8988T (cell line): Measurements from ENCODE around the gene COTL1.
"Not testable (repeated sequence)": the region's sequence is repeated elsewhere in the genome, so short reads cannot be mapped to it uniquely, and the experiment has no call there.

Experiments used
- DNase-seq: peaks from one replicate; pipeline ENCODE4 v3.0.0; 2011

The COTL1 gene

DNA sequence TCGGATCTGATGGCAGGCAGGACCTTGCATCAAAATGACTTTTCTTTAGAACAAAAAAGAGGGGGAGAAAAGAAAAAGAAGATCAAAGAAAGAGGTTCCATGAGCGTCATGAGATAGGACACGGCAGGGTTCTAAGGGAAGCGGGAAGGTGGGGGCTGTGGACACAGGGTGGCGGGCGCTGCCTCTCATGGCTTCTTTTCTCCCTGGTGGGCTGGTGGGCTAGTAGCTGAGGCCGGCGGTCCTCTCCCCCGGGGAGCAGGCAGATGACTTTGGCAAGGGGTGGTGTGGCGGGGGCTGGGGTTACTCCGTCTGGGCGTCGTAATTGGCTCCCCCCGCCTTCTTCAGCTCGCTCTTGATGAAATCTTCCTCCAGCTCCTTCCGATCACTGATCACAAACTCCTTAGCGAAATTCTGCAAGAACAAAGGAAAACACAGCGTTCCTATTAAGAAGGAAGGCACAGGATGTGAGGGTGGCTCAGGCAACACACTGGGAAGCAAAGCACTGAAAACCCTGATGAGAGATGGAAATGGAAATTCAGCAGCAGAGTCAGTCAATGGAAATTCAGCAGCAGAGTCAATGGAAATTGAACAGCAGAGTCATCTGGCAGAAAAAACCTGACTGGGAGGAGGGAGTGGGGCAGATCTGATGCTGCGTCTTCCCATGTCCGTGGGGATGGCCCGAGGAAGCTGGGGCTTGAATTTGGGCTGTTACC lies 51.2 kb downstream of the COTL1 start:
- no peak for DNase-seq

DNA sequence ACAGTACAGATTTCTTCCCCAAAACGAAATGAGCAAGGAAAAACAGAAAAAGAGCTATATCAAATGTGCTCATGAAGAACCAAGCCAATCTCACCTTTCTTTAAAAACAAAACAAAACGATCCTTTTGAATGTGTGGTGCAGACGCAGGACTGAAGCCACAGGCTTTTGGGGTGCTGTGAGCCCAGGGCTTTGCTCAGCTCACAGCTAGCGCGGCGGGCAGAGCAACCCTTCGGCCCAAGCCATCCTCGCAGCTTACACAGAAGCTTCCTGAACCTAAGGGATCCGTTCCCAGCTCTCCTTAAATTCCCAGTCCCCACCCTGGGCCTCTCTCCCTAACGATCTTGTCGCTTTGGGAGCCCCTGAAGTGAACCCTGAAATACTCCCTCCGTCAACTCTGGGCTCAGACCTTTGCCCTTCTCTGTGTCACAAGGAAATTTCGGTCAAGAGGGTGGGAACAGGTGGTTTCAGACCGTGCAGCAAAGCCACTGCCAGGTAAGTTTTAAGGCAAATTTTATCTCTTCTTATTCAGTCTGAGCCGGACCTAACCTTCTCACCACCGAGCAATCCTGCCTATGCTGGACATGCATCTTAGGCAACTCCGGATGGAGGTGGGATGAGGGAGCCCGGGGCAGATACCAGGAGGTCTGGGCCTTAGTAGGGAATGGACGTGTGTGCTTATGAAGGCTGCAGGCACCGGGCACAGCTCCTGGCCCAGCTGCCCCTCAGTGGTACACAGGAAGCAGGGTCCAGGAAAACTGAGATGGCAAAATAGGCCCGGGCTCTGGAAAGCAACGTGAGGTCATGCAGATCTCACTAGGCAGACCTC lies 52.0 kb downstream of the COTL1 start:
- DNase-seq = no peak

DNA sequence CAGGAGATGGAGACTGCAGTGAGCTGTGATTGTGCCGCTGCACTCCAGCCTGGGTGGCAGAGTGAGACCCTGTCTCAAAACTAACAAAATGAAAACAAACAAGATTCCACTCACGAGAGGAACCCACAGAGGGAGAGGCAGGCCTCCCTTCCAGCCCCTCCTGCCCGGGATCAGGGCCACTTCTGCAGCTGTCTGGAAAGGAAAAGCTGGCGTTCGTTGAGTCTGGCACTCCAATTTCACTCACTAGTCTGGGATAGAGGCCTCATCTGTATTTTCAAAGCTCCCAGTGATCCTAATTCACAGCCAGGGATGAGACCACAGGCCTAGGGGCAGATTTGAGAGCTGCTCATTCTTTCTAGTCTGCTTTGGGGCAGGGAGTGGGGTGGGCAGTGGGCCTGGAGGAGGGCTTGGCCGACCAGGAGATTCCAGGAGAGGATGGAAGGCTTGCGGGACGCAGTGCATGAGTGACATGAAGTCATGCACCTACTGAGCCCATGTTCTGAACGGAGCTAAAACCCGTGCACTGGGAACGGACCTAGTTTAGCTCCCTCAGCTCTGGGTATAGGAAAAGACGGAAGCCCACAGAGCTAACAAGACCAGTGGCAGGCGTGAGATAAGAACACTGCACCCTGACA lies 54.0 kb downstream of the COTL1 start:
- DNase-seq = no peak

DNA sequence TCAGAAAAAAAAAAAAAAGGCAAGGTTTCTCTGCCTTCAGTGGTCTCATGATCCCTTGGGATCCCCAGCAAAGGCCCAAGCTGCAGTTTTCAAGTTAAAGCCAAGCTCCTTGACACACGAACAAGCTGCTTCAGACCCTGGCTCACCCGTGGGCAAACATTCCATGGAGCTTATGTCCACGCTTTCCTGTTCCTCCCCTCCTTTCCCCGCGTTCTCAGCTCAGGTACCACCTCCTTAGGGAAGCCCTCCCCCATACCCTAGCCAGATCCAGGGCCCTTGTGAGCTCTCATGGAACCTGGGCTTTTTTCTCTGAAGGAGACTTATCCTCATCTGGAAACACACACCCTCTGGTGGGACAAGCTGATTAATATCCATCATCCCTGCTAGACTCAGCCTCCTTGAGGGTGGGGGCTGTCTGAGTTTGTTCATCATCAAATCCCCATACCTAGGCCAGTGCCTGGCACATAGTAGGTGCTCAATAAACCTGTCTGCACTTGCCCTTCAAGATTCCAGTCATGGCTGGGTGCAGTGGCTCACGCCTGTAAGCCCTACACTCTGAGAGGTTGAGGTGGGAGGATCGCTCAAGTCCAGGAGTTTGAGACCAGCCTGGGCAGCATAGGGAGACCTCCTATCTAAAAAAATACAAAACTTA lies 54.7 kb downstream of the COTL1 start:
- DNase-seq = no peak

DNA sequence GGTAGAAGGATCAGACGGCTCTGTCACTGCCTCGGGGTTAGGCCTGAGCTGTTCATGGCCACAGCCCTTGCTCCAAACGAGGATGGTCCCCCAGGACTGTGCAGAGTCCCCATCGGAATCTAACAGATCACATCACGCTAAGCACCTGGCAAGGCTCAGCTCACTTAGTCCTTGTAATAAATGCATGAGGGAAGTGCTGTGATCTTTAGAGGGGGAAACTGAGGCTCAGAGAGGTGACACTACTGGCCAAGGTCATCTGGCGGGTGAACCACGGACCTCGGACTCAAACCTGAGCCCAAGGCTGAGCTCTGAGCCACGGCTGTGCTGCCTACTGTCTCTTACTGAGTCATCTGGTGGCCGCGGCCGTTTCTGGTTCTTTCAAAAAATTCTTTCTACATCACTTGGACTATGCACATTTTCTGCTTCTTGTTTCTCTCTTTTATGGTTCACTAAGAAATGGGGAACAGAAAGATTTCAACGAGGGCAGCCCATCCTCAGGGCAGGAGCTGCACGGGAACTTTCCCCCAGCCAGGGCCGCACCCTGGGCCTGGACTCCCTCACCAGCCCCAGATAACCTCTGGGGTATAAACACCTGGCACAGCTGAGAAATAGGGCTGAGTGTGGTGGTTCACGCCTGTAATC lies 55.6 kb downstream of the COTL1 start:
- no peak for DNase-seq

DNA sequence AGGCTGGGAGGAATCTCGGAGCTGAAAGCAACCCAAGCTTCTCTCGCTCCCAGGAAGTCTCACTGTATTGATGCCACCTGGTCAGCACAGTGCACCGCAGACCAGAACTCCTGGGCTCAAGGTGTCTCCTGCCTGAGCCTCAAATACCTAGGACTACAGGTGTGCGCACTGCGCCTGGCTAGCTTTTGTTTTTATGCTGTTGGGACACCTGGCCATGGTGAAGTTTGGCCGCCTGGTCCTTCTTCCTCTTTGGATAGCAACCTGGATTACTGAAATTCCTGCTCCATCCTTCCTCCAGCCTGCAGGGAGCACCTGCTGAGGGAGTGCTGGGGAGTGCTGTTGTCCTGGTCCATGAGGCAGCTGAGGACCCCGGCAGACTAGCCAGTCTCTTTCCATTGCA lies 56.6 kb downstream of the COTL1 start:
- DNase-seq = no peak

DNA sequence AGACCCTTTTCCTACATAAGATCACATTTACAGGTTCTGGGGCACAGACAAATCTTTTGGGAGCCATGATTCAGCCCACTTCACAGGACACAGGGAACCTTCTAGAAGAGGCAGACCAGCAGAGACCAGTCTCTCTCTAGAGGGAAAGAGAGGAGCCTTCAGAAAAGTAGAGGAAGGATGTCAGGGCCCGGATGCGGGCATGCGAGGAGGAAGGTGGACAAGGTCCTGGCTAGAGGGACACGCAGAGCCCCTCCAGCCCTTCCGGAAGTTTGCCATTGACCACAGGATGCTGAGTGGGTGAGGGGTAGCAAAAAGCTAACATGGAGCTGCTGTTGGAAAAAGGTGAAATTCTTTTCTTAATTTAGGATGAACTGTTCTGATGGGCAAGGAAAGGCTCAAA lies 57.6 kb downstream of the COTL1 start:
- no peak for DNase-seq

DNA sequence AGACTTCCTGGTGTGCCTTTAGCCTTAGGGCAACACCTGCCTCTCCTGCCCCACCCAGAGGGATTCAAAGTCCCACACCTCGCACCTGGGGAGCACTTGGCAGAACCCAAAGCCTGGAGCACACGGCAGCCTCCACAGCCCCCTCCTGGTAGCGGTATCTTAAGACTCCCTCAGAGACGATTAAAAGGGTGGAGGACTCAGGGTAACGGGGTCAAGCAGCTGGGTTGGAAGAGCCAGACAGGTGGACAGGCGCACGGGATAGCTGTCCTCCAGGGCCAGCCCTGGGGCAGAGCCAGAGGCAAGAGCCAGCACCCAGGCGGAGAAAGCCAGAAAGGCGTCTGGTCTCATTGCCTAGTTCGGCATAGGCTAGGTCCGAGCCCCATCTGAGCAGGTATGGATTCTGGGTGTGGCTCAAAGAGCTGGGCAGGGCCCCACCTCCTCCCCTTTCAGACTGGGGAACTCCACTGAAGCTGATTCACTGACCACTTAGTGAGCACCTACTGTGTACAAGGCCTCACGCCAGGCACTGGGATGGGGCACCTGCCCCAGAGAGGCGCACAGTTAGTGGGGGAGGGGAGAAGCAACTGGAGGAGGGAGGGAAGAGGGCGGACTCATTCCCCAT lies 58.5 kb downstream of the COTL1 start:
- no peak for DNase-seq

DNA sequence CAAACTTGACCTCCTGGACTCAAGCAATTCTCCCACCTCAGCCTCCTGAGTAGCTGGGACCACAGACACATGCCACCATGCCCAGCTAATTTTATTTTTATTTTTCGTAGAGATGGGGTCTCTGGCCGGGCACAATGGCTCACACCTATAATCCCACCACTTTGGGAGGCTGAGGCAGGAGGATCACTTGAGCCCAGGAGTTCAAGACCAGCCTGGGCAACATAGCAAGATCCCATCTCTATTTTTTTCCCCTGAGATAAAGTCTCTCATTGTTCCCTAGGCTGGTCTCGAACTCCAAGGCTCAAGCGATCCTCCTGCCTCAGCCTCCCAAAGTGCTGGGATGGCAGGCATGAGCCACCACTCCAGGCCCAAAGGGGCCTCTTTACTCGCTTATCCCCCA lies 59.0 kb downstream of the COTL1 start:
- DNase-seq = not testable (repeated sequence)

DNA sequence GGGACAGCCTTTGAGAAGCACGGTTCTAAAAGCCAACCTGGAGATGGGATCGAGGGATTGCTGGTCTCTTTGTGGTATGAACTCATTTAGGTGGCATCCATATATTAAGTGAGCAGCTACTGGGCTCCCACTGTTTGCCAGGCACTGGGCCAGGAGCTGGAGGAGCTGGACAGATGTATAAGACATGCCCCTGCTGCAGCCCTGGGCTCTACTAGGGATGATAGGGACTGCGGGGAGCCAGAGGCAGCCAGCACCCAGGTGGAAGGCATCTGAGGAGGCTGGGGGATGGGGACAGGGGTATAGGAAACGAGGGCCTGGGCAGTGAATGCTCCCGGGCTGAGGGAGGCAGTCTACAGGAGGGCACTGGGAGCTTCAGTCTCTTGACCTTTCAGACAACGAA lies 60.4 kb downstream of the COTL1 start:
- DNase-seq = no peak

DNA sequence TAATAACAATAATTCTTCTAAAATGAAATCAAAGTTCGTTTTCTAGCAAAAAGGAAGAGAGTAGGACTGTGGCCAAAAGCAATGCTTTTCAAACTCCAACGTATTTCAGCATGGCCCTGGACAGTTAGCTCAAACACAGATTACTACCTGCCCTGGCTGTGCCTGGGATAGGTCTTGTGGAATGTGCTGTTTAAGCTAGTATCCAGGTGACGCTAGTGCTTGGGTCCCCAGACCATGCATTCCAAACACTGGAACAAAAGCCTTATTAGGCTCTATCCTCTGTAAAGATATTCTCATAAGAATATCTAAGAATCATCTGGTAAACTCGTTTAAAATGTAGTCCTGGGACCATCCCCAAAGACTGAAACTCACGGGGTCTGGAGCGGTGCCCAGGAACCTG lies 60.8 kb downstream of the COTL1 start:
- DNase-seq = no peak

DNA sequence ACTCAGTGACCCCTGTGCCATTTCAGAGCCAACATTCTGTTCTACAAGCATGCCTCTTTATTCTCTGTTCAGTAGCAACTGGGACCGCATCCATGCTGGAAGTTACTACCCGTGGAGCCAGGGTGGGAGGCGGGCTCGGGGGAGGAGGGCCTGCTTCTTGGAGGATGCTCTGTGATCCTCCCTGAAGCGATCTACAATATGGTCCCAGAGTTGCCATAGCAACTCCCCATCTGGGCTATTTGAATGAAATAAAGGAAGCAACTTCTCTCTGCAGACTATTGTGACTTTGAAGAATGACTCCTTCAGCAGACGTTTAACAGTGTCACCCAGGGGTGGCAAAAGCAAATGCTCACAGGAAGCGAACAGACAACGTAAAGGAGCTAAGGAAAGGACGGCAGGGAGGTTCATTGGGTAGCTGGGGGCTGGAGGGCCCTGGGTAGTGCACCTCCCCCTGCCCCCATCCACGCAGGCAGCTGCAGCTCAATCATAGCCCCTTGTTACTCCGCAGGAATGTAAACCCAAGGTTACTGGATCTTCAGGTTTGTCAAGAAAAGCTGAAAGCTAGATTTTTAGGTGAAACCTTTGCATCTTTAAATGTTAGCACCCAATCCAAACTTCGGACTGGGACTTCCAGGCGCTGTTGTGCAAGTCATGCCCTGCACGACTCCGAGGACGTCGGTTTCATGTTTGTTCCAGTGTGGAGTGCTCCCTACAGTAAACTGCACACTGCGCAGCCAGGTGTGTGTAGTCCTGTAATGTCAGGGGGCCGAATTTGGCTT lies 62.3 kb downstream of the COTL1 start:
- no peak for DNase-seq

DNA sequence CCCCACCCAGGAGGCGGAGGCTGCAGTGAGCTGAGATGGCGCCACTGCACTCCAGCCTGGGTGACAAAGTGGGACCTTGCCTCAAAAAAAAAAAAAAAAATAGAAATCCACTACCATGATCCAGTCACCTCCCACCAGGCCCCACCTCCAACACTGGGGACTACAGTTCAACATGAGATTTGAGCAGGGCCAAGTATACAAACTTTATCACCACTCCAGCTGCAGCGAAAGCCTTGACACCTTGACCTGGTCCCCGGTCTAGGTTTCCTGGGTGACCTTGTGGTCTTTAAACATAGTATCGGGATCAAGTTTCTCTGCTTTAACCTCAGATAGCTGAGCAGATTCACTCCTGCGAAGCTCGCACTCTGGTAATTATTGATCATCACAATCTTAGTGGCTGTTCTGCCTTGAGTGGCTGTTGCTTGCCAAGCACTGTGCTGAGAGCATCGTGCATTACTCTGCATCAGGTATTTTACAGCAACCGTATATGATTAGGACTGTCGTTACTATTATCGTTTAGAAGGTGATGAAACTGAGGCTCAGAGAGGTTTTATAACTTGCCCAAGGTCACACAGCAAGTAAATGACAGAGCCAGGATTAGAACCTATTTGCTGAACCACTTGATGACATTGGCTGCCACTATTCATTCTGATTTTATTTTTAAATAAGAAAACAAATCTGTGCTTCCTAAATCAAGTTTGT lies 63.1 kb downstream of the COTL1 start:
- DNase-seq = no peak

DNA sequence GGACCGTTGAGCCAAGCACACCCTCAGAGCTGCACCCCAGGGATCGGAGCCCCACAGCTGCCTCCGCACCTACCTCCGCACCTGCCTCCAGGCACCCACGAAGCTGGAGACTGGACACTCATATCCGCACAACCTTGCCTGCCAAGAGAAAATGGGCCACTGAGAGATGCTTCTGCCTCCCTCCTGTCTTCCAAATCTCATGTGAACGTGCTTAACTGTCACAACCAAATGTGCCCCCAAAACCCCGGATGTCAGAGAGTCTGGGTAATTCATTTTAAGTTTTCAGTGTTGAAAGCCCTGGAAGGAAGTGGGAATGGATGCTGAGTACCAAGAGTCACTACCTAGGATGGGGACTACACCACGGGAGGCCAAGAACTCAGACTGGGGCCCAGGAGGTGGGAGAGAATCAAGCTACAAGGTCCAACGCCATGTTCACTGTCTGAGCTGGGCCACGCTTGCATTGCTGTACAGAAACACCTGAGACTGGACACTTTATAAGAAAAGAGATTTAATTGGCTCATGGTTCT lies 63.9 kb downstream of the COTL1 start:
- DNase-seq = no peak

DNA sequence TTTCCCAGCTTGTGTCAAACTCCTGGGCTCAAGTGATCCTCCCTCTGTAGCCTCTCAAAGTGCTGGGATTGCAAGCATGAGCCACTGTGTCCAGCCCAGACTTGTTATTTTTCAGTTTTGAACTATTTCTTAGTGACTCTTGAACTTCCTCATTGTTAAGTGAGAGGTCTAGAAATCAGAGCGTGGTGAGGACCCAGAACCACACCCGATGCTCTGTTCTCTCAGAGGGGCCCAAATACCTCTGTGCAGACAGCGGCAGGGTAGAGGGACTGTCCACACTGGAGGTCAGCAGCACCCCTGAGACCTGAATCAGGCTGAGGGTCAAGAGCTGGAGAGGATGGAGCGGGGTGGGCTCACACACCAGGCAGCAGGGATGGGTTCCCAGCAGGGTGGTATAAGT lies 65.7 kb downstream of the COTL1 start:
- DNase-seq = no peak

DNA sequence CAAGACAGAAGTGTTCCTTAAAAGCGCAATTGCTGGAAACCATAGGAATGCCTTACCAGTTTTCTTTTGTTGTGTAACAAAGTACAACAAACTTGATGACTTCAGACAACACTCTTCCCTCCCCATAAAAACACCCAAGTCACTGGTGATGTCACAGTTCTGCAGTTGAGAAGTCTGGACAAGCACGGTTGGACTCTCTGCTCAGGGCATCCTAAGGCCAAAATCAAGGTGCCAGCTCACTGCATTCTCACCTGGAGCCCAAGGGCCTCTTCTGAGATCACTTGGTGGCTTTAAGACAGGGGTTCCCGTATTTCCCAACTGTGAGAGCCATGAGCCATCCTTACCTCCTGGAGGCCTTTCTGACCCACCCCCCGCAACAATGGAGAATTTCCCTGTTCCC lies 67.8 kb downstream of the COTL1 start:
- no peak for DNase-seq

DNA sequence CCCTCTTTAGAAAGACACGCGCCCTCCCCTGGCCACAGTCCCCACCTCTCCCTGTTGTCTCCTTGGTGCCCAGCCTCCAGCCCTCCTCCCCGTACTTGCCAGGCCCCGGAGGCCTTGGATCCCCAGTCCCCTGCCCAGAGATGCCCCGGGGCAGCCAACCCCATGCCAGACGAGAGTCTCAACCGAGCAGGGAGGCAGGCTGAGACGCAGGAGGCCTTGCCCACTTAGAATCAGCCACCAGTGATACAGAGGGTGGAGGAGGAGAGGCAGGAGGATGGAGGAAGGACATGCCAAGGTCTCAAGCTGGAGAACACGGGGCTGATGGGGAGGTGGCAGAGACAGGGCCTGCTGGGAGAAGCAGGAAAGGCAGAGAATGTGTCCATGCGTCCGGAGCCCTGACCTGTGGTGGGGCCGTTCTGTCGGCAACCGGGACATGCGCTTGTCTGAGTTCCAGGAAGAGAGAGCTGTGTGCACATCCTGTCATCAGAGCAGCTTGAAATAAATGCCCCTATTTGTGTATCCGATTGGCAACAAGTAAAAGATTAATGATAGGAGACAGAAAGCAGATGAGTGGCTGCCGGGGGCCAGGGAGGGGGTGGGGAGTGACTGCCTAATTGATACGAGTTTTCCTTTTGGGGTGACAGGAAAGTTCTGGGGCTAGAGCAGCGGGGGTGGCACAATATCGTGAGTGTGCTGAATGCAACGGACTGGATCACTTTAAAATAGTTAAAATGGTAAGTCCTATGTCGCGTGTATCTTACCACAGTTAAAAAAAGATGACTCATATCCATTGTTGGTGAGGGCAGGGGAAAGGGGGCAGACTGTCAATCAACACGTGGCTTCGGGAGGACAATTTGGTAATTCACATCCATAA lies 68.7 kb downstream of the COTL1 start:
- DNase-seq = no peak

DNA sequence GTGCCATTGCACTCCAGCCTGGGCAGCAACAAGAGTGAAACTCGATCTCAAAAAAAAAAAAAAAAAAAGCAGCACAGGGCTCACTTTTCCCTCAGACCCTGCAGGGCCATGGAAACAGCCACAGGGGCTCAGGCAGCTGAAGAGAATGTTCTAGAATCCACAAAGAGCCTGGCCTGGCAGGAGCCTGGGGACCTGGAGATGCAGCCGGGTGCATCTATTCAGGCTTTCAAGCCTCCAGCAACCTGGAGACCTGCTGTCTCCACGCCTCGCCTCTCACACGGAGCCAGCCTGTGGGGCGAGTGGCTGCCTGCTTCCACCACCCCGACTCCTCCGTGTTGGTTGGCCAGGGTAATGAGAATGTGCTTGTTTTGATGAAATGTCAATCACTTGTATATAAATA lies 69.4 kb downstream of the COTL1 start:
- no peak for DNase-seq

DNA sequence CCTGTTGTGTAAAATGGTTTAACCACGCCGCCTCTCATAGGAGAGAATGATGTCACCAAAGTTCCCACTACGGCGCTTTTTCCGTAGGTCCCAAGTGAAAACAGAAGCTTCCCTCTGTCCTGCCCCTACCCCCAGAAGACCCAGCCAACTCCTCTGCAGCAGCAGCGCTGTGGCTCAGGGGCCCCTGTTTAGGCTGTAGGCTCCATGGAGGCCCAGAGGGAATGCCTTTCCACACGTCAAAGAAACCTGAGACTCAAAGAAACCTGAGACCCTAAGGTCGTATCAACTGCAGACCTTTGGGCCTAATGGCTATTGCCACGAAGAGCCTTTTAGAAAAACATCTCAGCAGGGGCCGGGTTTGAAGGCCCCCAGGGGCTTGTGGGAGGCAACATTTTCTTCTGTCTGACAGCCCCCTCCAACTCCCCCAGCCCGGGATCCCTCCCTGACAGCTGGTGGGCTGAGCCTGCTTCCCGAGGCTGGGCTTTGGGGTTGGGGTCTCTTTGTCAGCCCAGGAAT lies 70.3 kb downstream of the COTL1 start:
- DNase-seq = no peak
